Neural cell (in vitro differentiated cells): Measurements from ENCODE around the gene DCPS. TPM values are rescaled to one million over a fixed set of nuclear protein-coding genes. Genes with fewer than 3 reads are reported as not detected.

Source experiments
- H2AFZ ChIP-seq: fragments of 200-600, 300-800 bp; sonication (generic), shearing (Covaris generic); 2 replicates; pipeline ENCODE4 v1.6.0; 2014; ENCODE audit warnings: low read depth, mild to moderate bottlenecking, antibody characterized with exemption, low read length, moderate library complexity
- H3F3A ChIP-seq: fragments of 200-600 bp; shearing (Covaris generic); 2 replicates; pipeline ENCODE4 v1.6.1; 2016; ENCODE audit warnings: mild to moderate bottlenecking, moderate library complexity, mixed read lengths, antibody characterized with exemption, low read length; ENCODE audit not compliant: insufficient read depth, poor library complexity, severe bottlenecking
- H3K27ac ChIP-seq: fragments of 200-600, 300-800 bp; sonication (generic), shearing (Covaris generic); 2 replicates; pipeline ENCODE4 v1.5.1; 2014; ENCODE audit warnings: mild to moderate bottlenecking, low read length, moderate library complexity
- H3K27me3 ChIP-seq: fragments of 300-800, 200-600 bp; sonication (generic), shearing (Covaris generic); 2 replicates; pipeline ENCODE4 v1.6.0; 2014; ENCODE audit warnings: mild to moderate bottlenecking, low read depth, low read length, moderate library complexity; ENCODE audit not compliant: insufficient read depth
- H3K36me3 ChIP-seq: fragments of 300-800, 200-600 bp; sonication (generic), shearing (Covaris generic); 2 replicates; pipeline ENCODE4 v1.5.1; 2014; ENCODE audit warnings: mild to moderate bottlenecking, antibody characterized with exemption, low read length, moderate library complexity; ENCODE audit not compliant: insufficient read depth
- H3K4me2 ChIP-seq: fragments of 300-800, 200-600 bp; sonication (generic), shearing (Covaris generic); 2 replicates; pipeline ENCODE4 v1.6.0; 2014; ENCODE audit warnings: mild to moderate bottlenecking, low read length
- H3K4me3 ChIP-seq: fragments of 300-800, 200-600 bp; sonication (generic), shearing (Covaris generic); 2 replicates; pipeline ENCODE4 v1.5.1; 2014; ENCODE audit warnings: mild to moderate bottlenecking, low read length, moderate library complexity
- H3K79me2 ChIP-seq: fragments of 200-600 bp; shearing (Covaris generic); replicated peaks from 2 replicates; pipeline ENCODE4 v1.6.0; 2014; ENCODE audit warnings: mild to moderate bottlenecking, low read length, moderate library complexity; ENCODE audit not compliant: insufficient read depth
- H3K9ac ChIP-seq: fragments of 300-800, 200-600 bp; sonication (generic), shearing (Covaris generic); 2 replicates; pipeline ENCODE4 v1.6.1; 2016; ENCODE audit warnings: mild to moderate bottlenecking, low read length, mixed read lengths
- H3K9me2 ChIP-seq: fragments of 200-600 bp; shearing (Covaris generic); 2 replicates; pipeline ENCODE4 v1.6.1; 2016; ENCODE audit warnings: mild to moderate bottlenecking, low read length, mixed read lengths; ENCODE audit not compliant: insufficient read depth
- H3K9me3 ChIP-seq: fragments of 200-600, 300-800 bp; sonication (generic), shearing (Covaris generic); 2 replicates; pipeline ENCODE4 v1.6.1; 2016; ENCODE audit warnings: mild to moderate bottlenecking, mixed run types, low read length, moderate library complexity, mixed read lengths
- H4K20me1 ChIP-seq: fragments of 200-600 bp; shearing (Covaris generic); 2 replicates; pipeline ENCODE4 v1.6.1; 2016; ENCODE audit warnings: mild to moderate bottlenecking, mixed run types; ENCODE audit not compliant: insufficient read depth
- EP300 ChIP-seq: fragments of 450-650 bp; conservative IDR thresholded peaks from 2 replicates; pipeline ENCODE4 v1.6.1; 2014; ENCODE audit warnings: antibody characterized with exemption, mild to moderate bottlenecking, moderate library complexity; ENCODE audit not compliant: poor library complexity, severe bottlenecking
- EZH2 ChIP-seq: fragments of 200-600, 300-800 bp; shearing (Covaris generic), sonication (generic); IDR thresholded peaks from 2 replicates; pipeline ENCODE4 v1.6.1; 2014; ENCODE audit warnings: antibody characterized with exemption, low read length, borderline replicate concordance, mild to moderate bottlenecking; ENCODE audit not compliant: insufficient read depth, poor library complexity, severe bottlenecking
- MXI1 ChIP-seq: fragments of 450-650 bp; conservative IDR thresholded peaks from 2 replicates; pipeline ENCODE4 v1.6.1; 2014; ENCODE audit warnings: antibody characterized with exemption, mild to moderate bottlenecking; ENCODE audit not compliant: poor library complexity, severe bottlenecking
- POLR2AphosphoS5 ChIP-seq: IDR thresholded peaks from 2 replicates; pipeline ENCODE4 v1.6.1; 2012
- RAD21 ChIP-seq: fragments of 450-650 bp; conservative IDR thresholded peaks from 2 replicates; pipeline ENCODE4 v1.6.1; 2014; ENCODE audit warnings: antibody characterized with exemption, mild to moderate bottlenecking, moderate library complexity
- REST ChIP-seq: IDR thresholded peaks from 2 replicates; pipeline ENCODE4 v1.6.1; 2012; ENCODE audit warnings: borderline replicate concordance
- SMC3 ChIP-seq: fragments of 450-650 bp; conservative IDR thresholded peaks from 2 replicates; pipeline ENCODE4 v1.6.1; 2014; ENCODE audit warnings: antibody characterized with exemption, mild to moderate bottlenecking, moderate library complexity; ENCODE audit not compliant: poor library complexity
- TAF1 ChIP-seq: IDR thresholded peaks from 2 replicates; pipeline ENCODE4 v1.6.1; 2012; ENCODE audit warnings: low read depth
- polyA plus RNA-seq: library from polyadenylated mRNA; depleted of rRNA; stranded (reverse); fragments of >200 nt; gene quantifications from 2 replicates; pipeline ENCODE4 v1.2.3, GENCODE V29; 2014
- TF ChIP-seq, protein P1 (sequence below): fragments of 450-650 bp; IDR thresholded peaks from 2 replicates; pipeline ENCODE4 v1.5.1; 2014; ENCODE audit warnings: antibody characterized with exemption, mild to moderate bottlenecking, moderate library complexity; ENCODE audit not compliant: poor library complexity, severe bottlenecking

Gene DCPS
- polyA plus RNA-seq, 1 donor from 2014 or later = 6.4 TPM

- no peaks in the 10 kb centered on the region for H3K79me2 ChIP-seq
- no peaks in the 10 kb centered on the region for H3F3A ChIP-seq
- no peak overlapping the region for H3K27ac ChIP-seq
- H3K9me3 ChIP-seq = no peaks in the 10 kb centered on the region
- no peaks in the 10 kb centered on the region for H3K9me2 ChIP-seq
- no peak overlapping the region for H3K9ac ChIP-seq
- TF ChIP-seq, protein P1, sequence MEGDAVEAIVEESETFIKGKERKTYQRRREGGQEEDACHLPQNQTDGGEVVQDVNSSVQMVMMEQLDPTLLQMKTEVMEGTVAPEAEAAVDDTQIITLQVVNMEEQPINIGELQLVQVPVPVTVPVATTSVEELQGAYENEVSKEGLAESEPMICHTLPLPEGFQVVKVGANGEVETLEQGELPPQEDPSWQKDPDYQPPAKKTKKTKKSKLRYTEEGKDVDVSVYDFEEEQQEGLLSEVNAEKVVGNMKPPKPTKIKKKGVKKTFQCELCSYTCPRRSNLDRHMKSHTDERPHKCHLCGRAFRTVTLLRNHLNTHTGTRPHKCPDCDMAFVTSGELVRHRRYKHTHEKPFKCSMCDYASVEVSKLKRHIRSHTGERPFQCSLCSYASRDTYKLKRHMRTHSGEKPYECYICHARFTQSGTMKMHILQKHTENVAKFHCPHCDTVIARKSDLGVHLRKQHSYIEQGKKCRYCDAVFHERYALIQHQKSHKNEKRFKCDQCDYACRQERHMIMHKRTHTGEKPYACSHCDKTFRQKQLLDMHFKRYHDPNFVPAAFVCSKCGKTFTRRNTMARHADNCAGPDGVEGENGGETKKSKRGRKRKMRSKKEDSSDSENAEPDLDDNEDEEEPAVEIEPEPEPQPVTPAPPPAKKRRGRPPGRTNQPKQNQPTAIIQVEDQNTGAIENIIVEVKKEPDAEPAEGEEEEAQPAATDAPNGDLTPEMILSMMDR = peak; percentile 89
- TF ChIP-seq SMC3 (peak; percentile 83), MXI1 (no peak), RAD21 (peak; percentile 87)
- no peak overlapping the region for H3K4me2 ChIP-seq
- no peak overlapping the region for H3K4me3 ChIP-seq
- no peaks in the 10 kb centered on the region for H4K20me1 ChIP-seq
- H3K27me3 ChIP-seq = no peaks in the 10 kb centered on the region
- H2AFZ ChIP-seq = no peak overlapping the region
- H3K36me3 ChIP-seq = no peaks in the 10 kb centered on the region
These were observed 6.5 kb downstream of the DCPS start for GRCh38 chr11:126310200-126310991.

- no peak for TF ChIP-seq REST
- H3F3A ChIP-seq = no peaks in the 10 kb centered on the region
- no peak overlapping the region for H3K4me3 ChIP-seq
- H3K9me2 ChIP-seq = no peaks in the 10 kb centered on the region
- H3K36me3 ChIP-seq = no peaks in the 10 kb centered on the region
- no peak overlapping the region for H2AFZ ChIP-seq
- no peak overlapping the region for H3K4me2 ChIP-seq
- H3K27ac ChIP-seq = no peak overlapping the region
- H3K9me3 ChIP-seq = no peaks in the 10 kb centered on the region
- H3K27me3 ChIP-seq = no peaks in the 10 kb centered on the region
- no peaks in the 10 kb centered on the region for H4K20me1 ChIP-seq
- H3K79me2 ChIP-seq = no peaks in the 10 kb centered on the region
- no peak overlapping the region for H3K9ac ChIP-seq
These were observed 7.1 kb downstream of the DCPS start for GRCh38 chr11:126310992-126311310.

DNA sequence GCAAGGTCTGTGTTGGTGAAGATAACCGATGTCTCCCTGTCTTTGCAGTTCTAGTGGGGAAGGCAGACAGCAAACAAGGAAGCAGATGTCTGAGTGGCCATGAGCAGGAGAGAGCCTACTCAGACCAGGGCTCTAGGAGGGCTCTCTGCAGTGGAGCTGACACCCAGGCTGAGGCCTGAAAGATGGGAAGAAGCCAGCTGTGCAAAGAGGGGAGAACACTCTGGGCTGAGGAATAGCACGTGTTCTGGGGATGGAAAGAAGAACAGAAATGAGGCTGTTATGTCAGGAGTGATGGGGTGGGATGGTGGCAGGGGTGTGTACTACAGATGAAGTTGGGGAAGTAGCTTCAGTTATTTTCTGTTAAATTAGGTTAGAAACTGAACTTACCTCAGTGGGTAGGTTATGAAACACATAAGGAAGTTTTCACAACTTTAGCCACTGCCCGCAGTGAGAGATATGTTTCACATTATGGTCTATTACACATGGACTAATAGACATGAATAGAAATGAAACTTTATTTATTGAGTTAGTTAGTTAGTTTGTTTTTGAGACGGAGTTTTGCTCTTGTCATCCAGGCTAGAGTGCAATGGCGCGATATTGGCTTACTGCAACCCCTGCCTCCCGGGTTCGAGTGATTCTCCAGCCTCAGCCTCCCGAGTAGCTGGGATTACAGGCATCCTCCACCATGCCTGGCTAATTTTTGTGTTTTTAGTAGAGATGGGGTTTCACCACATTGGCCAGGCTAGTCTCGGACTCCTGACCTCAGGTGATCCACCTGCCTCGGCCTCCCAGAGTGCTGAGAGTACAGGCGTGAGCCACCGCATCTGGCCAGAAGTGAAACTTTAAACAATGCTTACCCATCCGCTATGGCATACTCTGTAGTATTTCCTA, 7.8 kb downstream of the DCPS start:
- Histone ChIP-seq H3K27me3 (no peaks in the 10 kb centered on the region), H3K27ac (no peak overlapping the region), H3K4me2 (no peak overlapping the region), H3K9me2 (no peaks in the 10 kb centered on the region), H3K79me2 (no peaks in the 10 kb centered on the region), H4K20me1 (no peaks in the 10 kb centered on the region), H3K4me3 (no peak overlapping the region), H3F3A (no peaks in the 10 kb centered on the region), H3K9me3 (no peaks in the 10 kb centered on the region), H3K9ac (no peak overlapping the region), H2AFZ (no peak overlapping the region), H3K36me3 (no peaks in the 10 kb centered on the region)
- TF ChIP-seq MXI1 = no peak
- TF ChIP-seq POLR2AphosphoS5 = no peak
- TF ChIP-seq TAF1 = no peak
- TF ChIP-seq RAD21 = no peak
- TF ChIP-seq EZH2 = no peak
- no peak for TF ChIP-seq SMC3
- TF ChIP-seq, protein P1 = no peak
- no peak for TF ChIP-seq EP300
